ENCODE measurements around the gene ZNF782.
A peak's percentile ranks its signal among the peaks of the same experiment; 100 is the strongest.
"Not testable (repeated sequence)": the region's sequence is repeated elsewhere in the genome, so short reads cannot be mapped to it uniquely, and the experiment has no call there.

The ZNF782 gene

DNA sequence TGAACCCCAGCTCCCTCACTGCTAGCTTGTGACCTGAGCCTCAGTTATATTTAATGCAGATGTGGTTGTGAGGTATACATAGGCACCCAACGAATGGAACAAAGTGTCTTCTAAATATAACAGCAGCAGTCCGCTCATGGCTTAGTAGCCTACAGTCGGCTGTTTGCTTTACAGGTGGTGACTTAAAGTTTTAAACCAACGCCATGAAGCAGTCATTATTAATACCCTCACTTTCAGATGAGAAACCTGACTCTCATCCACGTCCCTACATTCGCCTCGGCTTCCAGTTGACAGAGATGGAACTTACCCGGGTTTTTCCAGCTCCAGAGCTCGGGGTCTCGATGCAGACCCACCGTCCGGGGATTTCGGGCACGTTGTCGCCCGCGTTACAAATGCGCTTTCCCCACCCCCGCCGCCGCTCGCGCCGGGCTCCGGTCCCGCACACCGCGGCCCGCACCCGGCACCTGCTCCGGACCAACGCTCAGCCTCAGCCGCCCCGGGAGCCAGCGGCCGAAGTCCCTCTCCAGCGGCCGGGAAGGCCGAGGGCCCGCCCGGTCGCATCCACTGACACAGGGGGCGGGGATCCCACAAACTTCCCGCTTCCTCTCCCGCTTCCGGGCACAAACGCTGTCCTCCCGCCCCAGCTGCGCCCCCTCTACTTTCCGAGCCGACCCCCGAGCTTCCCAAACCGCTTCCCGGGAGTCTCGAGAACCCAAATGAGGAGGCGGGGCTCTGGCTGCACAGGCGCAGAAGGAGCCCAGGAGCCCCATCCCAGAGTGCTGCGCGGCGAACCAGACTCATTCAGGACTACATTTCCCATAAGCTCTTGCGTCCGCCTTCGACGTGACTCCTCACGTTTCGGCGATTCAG lies at the start of gene ZNF782:
TSS of gene ZNF782 (minus strand) at position 734 of the 870 bp plus-strand sequence. CDS start 2,553 bp downstream, outside the sequence.
- peak; percentile 54 to 69 (median 62) for DNase-seq

DNA sequence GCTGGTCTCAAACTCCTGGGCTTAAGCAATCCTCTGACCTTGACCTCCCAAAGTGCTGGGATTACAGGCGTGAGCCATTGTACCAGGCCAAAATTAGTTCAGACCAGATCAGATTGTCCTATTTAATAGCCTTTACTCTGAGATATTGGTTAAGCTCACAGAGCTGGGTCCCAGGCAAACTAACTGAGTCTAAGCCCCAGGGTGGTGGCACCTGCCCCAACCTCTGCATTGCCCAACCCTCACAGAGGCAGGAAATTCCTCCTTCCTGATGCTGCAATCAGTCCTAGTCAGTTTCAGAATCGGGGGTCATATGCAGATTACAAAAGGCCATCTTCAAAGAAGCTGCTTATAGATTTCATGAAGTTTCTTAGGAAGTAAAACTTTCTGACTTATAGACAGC lies 45.7 kb upstream of the ZNF782 start:
- DNase-seq: not testable (repeated sequence)

DNA sequence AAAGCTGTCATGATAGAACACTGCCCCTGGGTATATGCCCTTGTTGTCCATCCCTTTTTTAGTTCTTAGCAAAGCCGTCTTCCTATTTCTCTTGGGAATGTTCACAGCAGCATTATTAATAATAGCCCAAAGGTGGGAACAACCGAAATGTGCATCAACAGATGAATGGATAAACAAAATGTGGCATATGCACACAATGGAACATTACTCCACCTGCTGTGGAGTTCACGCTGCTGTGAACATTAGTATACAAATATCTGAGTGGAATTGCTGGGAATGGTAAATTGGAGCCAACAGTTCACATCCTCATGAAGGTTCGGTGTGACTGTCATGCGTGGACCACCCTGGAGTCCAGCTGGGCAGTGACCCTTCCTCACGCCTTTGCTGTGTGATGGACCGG lies 37.8 kb upstream of the ZNF782 start:
- DNase-seq: no peak

DNA sequence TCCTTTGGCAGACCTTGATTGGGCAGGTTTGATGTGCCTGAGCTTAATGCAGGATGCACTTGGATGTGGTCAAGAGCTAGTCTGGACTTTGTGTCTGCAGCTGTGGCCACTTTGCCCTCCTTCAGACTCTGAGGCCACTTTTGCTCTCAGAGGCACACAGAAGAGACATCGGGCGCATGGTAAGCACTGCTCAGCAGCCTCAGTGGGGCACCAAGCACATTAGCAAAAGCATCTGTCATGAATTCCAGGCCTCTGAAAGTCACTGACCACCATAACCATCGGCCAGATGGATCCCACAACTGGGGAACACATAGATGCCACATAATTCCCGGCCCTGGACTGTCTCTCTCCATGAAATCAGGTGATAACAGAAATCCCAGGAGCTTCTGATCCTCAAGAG lies 34.3 kb upstream of the ZNF782 start:
- DNase-seq: no peak

DNA sequence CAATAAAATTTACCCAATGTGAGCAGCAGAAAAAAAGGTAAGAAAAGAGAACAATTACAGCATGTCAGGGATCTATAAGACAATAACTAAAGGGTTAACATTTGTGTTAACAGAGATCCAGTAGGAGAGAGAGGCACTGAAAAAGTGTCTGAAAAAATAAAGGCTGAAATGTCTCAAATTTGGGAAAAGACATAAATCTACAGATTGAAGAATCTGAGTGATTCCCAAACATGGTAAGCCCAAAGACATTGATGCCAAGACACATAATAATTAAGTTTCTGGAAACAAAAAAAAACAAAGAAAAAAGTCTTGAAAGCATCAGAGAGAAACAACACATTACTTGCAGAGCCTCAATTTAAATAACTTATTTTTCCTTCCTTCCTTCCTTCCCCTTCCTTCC lies 31.1 kb upstream of the ZNF782 start:
- no peak for DNase-seq

DNA sequence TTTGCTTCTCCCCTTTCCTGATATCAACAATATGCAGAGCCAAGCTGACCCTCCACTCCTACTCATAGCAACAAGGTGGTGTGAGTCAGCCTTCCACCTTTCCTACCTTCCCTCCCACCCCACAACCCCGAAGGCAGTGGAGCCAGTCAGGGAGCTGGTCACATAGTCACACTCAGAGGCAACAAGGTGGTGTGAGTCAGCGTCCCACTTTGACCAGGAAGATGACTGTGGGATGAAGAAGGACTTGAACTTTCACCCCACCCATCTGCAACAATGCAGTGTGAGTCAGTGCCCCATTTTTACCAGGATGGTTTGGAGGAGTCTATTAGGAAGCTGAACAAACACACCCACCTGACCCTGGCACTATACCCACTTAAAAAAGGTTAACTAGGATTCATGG lies 30.1 kb upstream of the ZNF782 start:
- no peak for DNase-seq

DNA sequence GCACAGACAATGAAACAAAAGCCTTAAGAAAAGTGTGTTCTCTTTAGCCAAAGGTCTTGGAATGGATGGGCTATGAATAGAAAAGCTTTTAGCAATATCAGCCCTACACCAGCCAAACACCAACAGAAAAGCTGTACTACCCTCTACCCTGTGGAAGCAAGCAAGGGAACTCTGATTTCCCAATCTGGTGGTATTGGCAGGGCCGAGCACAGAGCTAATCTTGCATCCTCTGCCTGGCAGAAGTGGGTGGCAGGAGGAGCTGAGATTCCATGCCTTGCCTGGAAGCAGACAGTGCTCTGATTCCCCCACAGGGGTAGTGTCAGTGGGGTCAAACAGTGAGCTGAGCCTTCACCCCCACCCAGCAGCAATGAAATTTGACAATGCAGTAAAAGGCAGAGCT lies 29.6 kb upstream of the ZNF782 start:
- DNase-seq: no peak

DNA sequence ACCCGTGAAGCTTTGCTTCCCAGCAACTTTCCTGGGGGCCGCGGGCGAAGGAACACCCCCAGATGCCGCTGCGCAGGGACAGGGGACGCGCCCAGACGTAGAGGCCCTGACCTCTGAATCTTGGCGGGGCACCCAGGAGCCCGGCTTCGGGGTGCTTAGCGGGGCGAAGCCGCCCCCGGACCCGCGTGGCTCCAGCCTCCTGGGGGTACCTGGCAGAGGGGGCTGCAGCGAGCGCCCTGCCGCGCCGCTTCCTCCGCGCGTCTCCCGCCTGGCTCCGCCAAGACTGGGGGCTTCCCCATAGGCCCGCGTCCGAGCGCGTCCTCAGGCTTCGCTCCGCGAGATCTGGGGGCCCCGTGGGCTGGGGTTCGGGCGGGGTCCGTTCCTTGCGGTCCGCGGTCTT lies 23.0 kb upstream of the ZNF782 start:
- DNase-seq: no peak

DNA sequence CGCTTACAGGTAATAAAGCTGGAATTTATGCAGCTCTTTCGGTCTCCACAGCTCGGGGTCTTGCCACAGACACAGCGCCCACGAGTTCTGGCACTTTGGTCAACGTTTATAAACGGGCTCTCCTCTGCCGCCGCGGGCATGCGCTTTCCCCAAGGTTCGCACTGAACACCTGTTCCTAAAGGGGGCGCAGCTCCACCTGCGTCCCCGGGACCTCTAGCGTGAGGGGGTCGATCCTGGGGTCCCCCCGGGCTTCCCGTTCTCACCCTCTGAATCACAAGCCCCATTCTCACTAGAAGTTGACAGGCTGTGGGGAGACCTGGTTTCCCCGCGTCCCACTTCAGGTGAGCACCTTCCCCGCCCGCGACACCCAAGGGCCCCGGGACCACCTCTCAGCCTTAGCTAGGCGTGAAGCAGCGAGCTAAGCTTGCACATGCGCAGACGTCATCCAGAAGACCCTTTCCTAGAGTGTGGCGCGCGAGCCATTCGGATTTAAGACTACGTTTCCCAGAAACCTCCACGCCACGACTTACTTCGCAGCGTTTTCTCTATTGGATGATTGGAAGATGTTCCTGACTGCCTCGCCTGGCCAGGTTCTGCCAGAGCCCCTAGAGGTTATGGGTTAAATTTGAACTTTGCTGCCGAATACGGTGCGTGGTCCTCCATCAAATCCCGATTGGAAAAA lies 21.3 kb upstream of the ZNF782 start:
- DNase-seq: no peak

DNA sequence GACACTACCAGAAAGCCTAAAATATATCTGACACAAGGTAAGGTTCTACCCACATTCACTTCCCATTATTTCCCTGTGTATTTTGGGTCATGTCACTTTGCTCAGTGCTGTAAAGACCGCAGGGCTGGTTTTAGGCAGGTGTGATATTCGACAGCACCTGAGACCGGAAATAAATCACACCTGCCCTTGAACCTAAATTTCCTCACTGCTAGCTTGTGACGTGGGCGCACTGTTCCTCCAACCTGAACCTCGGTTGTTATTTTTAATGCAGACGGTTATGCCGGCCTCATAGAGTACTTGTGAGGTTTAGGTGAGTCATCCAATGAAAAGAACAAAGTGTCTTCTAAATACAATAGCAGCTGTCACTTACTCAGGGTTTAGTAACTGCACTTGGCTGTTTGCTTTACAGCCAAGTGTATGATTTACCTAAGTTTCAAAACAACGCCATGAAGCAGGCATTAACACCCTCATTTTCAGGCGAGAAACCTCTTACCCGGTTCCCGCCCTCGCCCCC lies 20.7 kb upstream of the ZNF782 start:
- no peak for DNase-seq

DNA sequence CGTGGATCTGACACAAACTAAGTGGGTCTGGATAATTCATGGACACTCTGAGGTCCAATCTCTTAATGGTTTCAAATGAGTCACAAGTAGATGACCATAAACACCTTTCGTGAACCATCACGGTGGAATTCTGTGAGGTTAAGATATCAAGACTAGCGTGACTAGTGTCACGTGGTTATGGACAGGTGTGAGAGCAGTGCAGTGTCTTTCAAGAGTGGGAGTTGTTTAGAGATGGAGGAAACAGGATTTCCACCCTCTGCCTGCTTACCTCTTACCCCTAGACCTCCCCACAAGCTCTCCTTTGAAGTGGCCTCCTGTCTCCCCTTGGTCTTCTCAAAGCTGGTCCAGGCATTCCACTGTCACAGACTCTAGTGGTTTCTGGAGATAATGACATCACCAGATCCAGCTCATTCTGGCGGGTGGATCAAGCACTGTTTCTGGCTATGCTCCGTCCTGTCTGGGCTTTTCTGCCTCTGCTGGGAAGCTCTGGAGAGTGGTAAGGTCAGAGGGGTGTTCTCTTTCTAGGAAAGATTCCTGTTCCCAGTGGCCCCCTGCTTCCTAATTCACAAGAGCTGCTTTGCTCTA lies 20.0 kb upstream of the ZNF782 start:
- DNase-seq: no peak

DNA sequence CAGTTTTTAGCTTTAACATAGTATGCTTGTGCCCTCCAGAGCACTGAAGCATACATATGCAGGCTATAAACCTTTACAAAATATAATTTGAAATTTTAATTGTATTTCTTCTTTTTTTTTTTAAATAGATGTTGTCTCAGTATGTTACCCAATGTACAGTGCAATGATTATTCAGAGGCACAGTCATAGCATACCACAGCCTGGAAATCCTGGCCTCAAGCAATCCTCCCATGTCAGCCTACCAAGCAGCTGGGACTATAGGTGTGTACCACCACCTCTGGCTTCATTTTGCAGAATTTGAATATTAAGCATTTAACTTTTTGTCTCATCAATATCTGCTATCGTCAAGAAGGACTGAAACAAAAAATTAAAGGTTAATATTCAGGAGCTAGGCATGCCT lies 16.9 kb upstream of the ZNF782 start:
- no peak for DNase-seq

DNA sequence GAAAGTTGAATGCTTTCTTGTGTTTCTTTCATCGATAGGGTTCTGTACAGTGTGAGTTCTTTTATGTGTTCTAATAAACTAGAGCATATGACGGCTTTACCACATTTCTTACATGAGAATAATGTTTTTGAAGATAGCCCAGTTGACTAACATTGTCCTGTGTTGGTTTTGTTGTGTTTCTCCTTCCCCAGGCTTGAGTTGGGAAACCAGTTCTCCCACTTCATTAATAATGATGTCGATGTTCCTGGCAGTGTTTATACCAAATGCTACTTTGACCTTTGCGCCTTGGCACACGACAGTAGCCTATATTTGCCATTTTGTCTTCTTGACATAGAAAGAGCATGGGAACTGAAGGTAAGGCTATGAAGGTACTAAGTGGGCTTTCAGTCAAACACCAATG lies 14.4 kb upstream of the ZNF782 start:
- no peak for DNase-seq

DNA sequence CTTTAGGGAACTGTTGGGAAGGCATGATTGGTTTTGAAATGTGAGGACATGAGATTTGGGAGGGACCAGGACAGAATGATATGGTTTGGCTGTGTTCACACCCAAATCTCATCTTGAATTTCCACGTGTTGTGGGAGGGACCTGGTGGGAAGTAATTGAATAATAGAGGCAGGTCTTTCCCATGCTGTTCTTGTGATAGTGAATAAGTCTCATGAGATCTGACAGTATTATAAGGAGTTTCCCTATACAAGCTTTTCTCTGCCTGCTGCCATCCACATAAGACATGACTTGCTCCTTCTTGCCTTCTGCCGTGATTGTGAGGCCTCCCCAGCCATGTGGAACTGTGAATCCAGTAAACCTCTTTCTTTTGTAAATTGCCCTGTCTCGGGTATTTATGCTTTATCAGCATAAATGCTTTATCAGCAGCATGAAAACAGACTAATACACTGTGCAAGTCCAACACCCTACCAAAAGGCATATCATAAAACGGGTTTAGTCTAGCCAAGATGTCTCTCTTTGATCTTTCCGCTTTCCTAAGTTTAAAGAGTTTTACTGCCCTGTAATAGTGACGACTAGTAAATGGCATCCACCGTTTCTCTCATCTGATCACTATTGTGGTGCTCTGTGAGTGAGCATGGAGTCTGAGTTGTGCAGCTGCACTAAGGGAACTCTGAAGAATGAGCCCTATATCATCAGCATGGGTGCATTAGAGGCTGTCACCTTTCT lies 12.9 kb upstream of the ZNF782 start:
- no peak for DNase-seq

DNA sequence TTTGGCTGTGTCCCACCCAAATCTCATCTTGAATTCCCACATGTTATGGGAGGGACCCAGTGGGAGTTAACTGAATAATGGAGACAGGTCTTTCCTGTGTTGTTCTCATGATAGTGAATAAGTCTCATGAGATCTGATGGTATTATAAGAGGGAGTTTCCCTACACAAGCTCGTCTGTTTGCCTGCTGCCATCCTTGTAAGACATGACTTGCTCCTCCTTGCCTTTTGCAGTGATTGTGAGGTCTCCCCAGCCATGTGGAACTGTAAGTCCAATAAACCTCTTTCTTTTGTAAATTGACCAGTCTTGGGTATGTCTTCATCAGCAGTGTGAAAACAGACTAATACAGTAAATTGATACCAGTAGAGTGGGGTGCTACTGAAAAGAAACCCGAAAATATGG lies 10.9 kb upstream of the ZNF782 start:
- not testable (repeated sequence) for DNase-seq

DNA sequence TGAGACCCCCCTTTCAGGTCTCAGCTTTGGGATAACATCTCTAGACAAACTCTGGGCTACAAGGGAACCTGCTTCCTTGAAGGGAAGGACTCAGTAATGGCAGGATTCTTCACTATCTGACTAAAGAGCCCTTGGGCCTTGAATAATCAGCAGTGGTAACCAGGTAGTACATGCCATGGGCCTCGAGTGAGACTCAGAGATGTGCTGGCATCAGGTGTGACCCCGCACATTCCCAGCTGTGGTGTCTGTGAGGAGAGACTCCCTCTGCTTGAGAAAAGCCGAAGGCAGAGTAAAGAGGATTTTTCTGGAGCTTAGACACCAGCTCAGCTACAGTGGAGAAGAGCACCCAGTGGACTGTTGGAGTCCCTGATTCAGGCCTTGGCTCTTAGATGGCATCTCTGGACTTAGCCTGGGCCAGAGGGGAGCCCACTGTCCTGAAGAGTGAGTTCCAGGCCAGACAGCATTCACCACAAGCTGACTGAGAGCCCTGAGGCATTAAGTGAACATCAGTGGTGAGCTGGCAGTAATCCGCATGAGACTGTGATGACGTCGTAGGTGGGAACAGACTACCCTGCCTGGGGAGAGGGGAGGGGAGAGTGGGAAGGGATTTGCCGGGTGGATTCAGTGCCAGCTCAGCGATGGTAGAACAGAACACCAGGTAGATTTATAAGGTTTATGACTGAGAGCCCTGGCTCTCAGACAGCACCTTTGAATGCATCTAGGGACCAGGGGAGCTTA lies 5.3 kb upstream of the ZNF782 start:
- DNase-seq: no peak

DNA sequence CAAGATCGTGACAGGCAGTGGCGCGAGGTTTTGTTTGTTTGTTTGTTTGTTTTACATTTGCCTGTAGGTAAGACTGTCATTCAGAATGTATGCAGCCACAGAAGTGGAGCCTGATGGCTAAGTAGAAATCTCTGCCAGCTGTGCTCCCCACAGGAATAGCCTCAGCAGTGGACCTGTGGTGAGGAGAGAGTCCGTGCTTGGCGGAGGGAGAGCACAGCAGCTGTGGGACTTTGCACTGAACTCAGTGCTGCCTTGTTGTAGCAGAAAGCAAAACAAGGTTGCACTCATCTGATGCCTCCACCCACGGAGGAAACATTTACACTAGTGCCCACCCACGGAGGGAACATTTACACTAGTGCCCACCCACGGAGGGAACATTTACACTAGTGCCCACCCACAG lies 4.4 kb upstream of the ZNF782 start:
- no peak for DNase-seq

DNA sequence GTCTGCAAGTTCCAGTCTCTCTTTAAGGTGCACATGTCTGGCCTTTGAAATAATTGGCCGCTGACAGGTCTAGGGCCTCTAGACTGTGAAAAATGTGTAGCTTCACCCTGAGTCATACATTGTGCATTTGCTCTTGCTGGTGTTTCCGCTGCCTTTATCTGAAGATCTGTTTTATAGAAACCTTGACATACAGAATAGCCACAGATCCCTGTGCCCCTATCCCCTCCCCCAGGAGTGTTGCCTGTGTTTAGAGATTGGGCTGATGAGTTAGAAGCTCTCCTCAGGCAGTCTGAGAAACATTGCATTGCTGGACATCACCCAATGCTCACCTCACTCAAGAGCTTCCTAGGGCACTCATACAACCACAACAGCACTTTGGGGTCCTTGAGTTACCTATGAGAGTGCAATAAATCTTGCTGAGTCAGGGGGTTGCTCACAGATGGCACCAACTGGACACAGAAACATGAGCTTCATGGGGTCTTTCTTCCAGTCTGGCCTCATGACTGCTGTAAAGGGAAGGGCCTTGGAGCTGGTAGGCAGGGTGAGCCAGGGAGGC lies 3.8 kb upstream of the ZNF782 start:
- no peak for DNase-seq

DNA sequence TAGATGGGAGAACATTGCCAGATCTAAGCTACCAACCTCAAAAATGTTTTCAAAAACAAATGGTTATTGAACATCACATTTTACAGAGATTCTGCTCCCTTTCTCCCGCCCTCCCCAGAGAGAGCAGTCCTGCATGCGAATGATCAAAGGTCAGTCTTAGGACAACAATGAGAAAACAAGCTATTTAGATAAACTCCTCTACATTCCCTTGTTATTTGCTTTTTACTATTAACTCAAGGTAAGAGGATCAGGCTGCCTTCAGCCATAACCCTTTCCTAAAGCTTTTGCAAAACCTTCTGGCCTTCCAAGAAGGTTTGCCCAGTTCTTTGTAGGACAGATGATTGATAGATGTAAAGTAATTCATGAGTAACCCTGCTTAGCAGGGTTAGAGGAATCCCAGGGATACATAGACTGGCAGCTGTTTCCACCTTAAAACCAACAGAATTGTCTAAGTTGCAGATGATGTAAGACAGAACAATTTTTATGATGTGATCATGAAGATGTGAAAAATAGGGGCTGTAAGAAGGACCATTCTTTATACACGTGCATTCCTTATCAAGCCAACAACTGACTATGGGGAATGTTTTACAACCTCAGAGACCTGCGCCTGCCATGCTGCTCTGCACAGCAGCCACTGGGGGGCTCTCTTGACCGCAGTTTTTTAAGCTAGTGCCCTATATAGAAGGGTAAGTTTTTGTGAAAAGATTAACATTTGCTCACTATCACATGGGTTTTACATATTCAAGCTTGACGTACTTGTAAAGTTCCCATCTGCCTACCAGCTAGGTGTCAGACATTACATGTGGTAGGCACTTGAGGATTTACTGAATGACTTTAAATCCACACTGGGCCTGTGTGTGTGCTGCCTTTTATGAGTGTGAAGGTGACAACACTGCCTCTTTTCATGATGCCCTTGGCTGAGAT lies 2.3 kb upstream of the ZNF782 start:
- peak; percentile 20 to 51 (median 46) for DNase-seq

DNA sequence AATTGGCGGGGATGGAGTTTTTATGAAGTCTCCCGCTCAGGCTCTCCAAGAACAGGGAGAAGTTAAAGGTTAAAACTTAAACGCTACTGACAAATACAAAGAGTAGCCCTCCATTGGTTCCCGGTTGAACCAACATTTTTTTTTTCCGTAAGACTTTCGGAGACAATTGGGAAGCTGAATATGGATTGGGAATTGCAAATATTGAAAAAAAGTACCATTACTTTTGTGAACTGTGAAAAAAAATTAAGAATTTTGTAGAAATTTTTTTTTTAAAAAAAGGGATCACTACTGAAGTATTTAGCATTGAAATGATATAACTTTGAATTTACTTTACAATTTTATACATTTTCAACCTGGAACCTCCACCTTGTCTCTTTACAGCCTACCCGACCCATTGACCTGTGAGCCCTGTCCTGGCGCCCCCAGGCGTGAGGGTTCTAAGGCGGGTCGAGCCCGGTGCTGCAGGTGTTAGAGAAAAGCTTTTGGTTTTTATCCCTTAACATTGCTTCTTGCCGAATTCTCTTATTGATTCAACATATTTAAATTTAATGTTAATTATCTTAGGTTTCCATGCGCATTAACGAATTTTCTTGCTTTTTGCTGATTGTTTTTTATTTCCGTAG lies 448 bp upstream of the ZNF782 start:
- DNase-seq: no peak
